ENCODE measurements around the gene DCLRE1C.
"Not testable (repeated sequence)": the region's sequence is repeated elsewhere in the genome, so short reads cannot be mapped to it uniquely, and the experiment has no call there.

The DCLRE1C gene

DNA sequence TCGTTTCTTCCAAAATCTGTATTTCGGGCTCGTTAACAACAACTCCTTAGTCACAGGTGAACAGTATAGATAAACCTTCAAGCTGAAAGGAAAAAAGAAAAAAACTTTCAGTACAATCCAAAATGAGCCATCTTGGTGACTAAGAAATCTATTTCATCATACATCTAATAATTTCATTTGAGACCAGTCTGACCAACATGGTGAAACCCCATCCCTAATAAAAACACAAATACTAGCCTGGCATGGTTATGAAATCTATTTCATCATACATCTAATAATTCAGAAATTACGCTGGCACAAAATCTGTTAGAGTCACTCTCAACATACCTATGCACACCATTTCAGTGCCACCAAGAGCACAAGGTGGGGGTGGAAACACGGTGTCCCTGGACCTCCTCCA lies 8.8 kb downstream of the DCLRE1C start:
- no peak for DNase-seq (ENCODE audit: low spot score)

DNA sequence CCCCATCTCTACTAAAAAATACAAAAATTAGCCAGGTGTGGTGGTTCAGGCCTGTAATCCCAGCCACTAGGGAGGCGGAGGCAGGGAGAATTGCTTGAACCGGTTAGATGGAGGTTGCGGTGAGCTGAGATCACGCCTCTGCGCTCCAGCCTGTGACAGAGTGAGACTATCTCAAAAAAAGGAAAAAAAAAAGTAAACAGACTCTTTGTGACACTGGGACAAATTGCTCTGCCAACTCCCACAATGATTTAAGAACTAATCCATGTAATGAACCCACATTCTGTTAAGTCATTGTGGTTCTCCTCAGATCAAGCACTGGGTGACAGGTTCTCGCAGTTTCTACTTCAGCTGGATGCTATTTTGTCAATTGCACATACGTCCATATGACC lies 11.0 kb downstream of the DCLRE1C start:
- DNase-seq (ENCODE audit: low spot score): not testable (repeated sequence)

DNA sequence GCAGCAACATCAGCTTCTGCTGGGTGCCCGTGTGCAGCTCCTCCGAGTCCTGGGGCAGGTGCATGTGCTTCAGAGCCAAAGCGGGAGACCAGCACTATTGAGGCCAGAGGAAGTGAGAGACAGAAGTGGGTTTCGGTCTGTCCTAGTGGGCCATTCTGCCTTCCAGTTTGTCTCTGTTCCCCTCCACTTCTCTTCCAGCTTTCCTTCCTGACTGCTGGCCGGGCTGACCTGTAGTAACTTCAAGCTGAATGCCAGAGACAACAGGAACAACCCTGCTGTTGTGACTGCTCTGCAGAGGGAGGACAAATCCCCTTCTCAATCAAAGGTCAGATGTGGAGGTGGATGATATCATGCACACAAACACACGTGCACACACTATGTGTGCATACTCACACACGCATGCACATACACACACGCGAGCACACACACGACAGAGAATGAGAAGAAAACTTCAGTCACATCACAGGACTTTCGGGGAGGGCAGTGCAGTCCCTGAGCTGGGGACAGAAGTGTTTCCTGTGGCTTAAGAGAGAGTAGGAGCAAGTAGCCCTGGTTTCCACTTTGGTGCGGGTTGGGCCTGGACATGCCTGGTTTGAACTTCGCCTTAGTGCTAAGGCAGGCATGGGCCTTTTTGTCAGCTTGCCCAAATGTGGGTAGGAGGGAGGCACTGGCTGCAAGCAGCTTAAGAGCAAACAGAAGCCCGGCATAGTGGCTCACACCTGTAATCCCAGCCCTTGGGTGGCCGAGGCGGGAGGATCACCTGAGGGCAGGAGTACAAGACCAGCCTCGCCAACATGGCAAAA lies 11.5 kb downstream of the DCLRE1C start:
- not testable (repeated sequence) for DNase-seq (ENCODE audit: low spot score)

DNA sequence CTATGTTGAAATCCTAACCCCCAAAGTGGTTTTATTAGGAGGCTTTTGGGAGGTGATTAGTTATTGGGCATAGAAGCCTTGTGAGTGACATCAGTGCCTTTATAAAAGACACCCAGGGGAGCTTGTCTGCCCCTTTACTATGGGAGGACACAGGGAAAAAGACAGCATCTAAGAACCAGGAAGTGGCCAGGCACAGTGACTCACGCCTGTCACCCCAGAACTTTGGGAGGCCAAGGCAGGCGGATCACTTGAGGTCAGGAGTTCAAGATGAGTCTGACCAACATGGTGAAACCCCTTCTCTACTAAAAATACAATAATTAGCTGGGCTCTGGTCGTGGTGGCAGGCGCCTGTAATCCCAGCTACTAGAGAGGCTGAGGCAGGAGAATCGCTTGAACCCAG lies 14.9 kb downstream of the DCLRE1C start:
- not testable (repeated sequence) for DNase-seq (ENCODE audit: low spot score)

DNA sequence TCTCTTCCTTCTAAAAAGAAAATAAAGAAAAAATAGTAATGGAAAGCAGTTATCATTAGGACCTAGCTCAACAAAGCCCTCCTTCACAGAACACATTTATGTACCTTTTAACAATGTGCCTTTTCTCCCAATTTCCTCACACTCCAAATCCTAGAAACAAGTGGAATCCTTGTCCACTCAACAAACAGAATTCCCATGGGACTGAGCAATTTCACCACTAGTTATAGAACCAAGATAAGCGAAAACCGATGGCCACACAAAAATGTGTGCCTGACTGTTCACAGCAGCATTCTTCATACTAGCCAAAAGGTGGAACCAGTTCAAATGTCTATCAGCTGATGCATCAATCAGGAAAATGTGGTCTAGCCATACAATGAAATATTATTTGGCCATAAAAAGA lies 17.3 kb downstream of the DCLRE1C start:
- DNase-seq (ENCODE audit: low spot score): no peak

DNA sequence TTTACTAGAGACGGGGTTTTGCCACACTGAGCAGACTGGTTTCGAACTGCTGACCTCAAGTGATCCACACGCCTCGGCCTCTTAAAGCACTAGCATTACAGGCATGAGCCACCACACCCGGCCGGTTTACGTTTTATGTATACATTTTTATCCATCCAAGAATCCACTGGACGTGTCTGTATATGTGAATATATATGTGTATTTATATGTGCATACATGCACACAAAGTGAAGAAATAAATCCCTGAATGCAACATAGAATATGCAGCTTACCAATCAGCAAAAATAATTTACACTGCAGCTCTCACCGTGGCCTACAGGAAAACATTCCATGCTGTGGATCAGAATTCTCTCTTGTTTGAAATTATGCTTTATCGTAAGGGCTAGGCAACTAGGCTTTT lies 23.3 kb downstream of the DCLRE1C start:
- no peak for DNase-seq (ENCODE audit: low spot score)

DNA sequence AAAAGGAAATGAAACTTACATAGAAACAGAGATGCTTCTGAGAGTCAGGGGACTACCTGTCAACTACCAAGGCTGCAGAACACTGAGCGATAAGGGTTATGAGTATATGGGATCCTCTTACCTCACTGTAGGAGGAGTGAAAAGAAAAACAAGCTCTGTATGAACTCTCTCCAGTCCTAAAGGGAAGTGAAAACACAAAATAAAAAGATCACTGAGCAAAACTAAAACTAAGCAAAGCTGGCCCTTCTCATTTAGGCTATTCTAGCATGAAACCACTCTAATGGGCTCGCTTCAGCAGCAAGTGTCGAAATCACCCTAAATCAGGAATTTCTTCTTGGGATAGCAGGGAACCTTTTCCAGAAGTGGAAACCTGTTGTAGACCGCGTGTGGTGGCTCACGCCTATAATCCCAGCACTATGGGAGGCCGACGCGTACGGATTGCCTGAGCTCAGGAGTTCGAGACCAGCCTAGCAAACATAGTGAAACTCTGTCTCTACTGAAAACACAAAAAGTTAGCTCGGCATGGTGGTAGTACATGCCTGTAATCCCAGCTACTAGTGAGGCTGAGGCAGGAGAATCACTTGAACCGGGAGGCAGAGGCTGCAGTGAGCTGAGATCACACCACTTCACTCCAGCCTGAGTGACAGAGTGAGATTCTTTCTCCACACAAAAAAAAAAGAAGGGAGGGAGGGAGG lies 27.0 kb downstream of the DCLRE1C start:
- DNase-seq (ENCODE audit: low spot score): no peak

DNA sequence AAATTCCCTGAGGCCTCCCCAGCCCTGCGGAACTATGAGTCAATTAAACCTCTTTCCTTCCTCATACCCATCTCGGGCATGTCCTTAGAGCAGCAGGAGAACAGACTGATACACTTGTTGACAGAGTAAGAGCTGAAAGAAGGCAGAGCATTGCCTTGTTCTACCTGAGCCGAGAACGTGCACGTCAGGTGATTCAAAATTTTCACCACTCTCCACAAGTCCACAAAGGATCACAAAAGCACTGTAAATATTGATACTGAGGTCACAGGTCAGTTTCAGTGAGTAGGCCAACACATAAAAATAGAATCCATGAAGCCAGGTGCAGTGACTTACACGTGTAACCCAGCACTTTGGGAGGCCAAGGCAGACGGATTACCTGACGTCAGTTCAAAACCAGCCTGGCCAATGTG lies 27.8 kb downstream of the DCLRE1C start:
- no peak for DNase-seq (ENCODE audit: low spot score)

DNA sequence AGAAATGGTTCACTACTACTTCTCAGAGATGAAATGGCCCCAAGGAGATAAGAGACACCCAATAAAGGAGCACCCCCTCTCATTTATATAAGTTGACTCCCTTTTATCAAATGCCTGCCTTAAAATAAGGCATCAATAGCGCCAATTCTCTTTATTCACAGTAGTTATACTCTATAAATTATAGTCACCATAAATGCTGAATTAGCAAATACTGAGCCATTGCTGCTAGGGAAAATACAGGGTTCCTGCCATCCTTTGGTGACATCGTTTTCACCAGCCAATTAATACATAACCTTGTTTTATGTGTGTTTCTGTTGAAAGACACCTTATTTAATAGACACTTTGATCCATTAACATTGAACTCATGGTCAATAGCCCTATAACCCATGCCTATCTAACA lies 28.6 kb downstream of the DCLRE1C start:
- no peak for DNase-seq (ENCODE audit: low spot score)

DNA sequence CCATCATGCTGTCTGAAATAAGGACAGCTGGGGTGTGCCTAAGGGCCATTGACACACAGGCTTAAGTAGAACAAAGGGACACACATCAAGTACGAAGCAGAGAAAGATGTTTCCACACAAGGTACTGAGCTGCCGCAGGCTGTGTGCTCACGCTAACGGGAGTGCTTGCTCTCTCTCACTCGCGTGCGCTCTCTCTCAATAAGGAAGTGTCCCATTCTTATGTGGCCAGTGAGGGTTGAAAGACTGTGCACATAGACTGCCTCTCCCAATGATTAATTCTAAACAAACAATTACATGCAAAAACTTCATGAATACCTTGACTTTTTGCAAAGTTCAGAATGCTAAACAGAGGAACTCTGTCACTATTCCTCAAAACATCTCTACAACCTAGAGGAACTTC lies 29.9 kb downstream of the DCLRE1C start:
- no peak for DNase-seq (ENCODE audit: low spot score)

DNA sequence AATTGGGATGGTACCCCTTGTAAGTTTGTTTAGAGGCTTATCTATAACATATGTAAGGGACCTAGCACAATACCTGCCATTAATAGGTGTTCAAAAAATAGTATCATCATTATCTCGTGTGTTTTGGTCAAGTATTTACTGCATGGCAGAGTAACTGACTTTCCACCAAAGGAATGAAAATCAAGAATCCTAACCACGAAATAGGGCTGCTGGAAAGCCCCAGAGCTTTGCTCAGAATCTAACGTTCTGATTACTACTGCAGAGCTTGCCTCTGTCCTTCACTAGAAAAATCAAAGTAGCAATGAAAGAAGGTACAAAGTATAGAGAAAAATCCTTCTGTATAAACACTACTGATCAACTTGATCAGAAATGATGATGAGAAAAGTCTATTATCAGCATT lies 34.9 kb downstream of the DCLRE1C start:
- DNase-seq (ENCODE audit: low spot score): no peak

DNA sequence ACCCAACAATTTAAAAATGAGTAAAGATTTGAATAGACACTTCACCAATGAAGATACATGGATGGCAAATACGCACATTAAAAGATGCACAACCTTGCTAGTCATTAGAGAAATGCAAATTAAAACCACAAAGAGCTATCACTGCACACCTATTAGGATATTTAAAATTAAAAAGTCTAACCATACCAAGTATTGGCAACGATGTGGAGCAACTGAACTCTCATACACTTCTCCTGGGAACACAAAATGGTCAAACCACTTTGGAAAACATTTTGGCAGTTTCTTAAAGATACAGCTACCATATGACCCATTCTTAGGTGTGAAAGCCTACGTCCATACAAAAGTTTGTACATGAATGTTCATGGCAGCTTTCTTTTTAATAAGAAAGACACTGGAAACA lies 36.1 kb downstream of the DCLRE1C start:
- no peak for DNase-seq (ENCODE audit: low spot score)

DNA sequence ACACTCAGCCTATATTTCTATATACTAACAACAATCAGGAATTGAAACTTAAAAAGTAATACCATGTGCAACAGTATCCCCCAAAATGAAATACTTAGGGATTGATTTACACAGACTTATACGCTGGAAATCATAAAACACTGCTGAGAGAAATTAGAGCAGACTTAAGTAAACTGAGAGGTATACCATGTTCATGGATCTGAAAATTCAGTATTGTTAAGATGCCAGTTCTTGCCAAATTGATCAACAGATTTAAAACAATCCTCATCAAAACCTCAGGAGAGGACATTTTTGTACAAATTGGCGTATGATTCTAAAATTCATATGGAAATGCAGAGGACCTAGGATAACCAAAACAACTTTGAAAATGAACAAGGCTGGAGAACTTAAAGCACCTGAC lies 37.3 kb downstream of the DCLRE1C start:
- no peak for DNase-seq (ENCODE audit: low spot score)

DNA sequence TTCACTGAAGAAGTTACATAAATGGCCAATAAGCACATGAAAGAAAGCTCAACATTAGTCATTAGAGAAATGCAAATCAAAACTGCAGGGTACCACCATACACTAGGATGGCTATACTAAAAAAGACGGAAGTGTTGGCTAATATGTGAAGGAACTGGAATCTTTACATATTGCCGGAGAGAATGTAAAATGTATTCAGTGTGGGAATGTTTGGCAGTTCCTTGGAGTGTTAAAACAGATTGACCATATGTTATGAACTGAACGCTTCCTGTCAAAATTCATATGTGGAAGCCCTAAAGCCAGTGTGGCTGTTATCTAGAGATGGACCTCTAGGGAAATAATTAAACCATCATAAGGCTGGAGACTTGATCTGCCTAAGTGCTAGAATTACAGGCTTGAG lies 42.1 kb downstream of the DCLRE1C start:
- no peak for DNase-seq (ENCODE audit: low spot score)

DNA sequence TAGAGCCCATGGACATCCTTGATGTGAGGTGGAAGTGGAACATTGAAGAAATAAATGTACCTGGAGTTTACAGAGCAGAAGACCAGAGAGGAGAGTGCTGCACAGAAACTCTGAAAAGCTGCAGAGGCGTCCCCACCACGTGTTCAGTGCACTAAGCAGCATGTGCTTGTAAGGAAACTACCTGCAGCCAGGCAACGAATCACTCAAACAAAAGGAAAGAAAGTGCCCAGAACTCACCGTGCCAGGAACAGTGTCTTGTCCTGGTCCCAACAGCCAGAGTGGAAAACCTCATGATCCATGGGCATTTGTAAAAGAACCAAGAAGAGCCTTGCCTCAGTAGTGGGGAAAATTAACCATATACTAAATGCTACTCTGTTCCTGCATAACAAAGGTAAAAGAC lies 42.9 kb downstream of the DCLRE1C start:
- no peak for DNase-seq (ENCODE audit: low spot score)

DNA sequence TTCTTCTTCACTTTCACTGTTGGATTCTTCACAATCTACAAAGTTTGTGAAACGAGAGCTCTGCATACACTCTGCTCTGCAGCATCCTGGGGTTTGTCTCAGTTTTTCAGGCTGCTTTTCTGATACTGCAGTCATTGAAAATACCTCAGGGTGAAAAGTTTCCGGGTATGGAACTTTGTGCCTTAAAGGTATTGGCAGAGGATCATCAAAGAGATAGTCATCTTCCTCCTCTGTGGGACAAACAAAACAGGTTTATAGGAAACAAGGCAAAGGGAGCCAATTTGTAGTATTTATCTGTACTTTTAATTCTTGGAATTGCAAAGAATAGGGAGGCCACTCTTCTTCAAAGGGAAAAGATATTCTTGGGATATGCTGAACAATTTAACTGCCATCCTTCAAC lies 44.8 kb downstream of the DCLRE1C start:
- no peak for DNase-seq (ENCODE audit: low spot score)

DNA sequence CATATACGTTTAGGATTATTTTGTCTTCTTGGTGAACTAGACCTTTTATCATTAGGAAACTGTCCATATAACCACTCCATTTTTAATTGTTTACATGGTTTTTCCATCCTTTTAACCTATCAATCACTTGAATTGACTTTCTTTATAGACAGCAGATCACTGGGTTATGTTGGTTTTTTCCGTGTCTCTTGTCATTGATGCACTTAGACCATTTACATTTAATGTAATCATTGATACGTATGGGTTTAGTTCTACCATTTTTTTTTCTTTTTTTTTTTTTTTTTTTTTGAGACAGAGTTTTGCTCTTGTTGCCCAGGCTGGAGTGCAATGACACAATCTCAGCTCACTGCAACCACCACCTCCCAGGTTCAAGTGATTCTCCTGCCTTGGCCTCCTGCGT lies 46.3 kb downstream of the DCLRE1C start:
- not testable (repeated sequence) for DNase-seq (ENCODE audit: low spot score)

DNA sequence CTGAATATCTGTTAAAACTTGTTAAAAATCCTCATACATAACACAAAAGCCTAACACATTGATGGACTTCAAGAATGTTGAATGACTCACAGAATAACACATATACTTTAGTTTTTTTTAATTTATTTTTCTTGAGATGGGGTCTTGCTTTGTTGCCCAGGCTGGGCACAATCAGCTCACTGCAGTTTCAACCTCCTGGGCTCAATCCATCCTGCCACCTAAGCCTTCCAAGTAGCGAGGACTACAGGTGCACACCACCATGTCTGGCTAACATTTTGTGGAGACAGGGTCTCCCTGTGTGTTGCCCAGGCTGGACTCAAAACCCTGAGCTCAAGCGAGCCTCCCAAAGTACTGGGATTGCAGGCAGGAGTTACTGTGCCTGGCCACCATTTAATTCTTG lies 47.1 kb downstream of the DCLRE1C start:
- DNase-seq (ENCODE audit: low spot score): no peak

DNA sequence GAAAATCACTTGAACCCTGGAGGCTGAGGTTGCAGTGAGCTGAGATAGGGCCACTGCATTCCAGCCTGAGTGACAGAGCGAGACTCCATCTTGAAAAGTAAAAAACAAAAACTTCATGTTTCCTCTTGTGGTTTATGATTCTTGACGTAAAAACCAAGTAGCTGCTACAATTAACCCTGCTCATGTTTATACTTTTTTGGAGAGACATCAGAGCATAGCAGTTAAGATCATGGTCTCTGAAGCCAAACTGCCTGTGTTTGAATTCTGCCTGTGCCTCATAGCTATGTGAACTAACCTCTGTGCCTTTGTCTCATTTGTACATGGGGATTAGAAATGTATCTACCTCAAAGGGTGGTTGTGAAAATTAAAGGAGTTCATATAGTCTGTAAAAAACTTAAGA lies 48.0 kb downstream of the DCLRE1C start:
- DNase-seq (ENCODE audit: low spot score): no peak

DNA sequence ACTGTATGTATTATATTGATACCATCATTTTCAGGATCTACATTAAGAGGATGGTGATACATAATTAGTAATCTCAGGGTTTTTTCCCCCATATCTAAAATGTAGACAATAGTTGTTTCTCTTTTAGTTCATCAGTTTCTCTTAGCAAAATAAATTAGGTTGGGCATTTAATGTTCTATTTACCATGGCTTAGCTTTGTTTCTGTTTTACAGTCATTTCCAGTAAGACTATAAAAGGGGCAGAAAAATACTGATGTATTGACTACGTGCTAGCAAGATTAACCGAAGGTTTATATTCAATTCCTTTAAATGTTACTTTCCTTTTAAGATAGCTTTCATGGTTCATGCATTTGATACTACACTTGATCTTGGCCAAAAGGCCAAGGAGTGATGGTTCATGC lies 49.0 kb downstream of the DCLRE1C start:
- DNase-seq (ENCODE audit: low spot score): no peak

DNA sequence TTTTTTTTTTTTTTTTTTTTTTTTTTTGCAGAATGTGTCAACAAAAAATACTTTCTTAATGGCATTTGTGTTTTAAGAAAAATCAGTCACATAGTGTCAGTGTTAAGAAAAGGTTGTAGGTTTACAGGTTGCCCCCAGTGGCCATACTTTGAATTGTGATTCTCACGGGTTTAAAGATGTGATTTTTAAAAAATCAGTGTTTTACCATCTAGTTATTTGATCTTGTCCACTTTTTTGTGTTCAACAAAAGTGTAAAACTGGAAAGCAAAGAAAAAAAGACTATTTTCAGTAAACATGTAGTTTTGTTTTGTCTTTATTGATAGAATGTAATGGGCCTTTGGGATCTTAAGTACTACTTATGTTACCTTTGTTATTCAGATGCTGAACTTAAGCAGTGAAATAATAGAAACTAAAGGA lies 49.6 kb downstream of the DCLRE1C start:
- DNase-seq (ENCODE audit: low spot score): peak; percentile 42

DNA sequence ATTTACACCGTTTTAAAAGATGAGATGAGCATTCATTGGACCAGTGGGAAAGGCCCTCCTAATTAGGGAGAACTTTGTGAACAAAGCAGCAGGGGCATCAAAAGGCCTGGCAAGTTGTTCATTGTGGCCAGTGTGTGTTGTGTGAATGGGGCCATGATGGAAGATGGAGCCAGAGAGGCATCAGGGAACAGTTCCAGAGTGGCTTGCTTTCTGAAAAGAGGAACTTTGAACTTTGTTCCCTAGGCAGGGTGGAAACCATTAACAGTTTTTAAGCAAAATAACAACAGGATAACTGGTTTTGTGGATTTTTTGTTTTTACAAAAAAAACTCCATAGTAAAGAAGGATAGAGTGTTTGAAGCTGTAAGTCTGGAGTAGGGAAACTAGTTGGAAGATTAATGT lies 62.7 kb downstream of the DCLRE1C start:
- no peak for DNase-seq (ENCODE audit: low spot score)

DNA sequence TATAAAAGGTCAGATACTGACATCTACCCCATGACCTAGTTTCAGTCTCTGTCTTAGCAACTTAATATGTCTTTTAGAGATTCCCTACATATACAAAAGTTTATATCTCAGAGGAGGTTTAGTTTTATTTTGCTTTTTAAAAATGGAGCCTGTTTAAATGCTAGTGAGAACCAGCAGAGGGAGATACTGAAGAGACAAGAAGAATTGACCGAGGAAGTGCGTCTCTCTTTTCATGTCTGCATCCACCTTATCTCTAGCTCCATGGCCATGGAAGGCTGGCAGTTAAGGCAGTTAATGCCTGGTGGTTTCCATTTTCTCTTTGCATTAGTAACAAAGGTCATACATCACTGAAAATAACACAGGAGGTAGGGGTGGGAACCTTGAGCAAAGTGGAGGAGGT lies 64.6 kb downstream of the DCLRE1C start:
- DNase-seq (ENCODE audit: low spot score): peak; percentile 21

DNA sequence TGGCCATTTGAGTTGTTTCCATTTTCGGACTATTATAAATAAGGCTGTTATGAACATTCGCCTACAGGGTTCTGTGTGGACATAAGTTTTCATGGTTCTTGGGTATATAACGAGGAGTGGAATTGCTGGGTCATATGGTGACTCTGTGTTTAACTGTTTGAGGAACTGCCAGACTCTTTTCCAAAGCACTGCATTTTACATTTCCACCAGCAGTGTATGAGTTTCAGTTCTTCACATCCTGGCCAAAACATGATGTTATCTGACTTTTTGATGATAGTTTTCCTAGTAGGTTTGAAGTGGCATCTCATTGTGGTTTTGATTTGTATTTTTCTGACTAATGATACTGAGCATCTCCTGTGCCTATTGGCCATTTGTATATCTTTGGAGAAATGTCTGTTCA lies 69.8 kb downstream of the DCLRE1C start:
- DNase-seq (ENCODE audit: low spot score): no peak

All from hematopoietic multipotent progenitor cell treated with erythropoietin and hydrocortisone succinate and interleukin-3 and kit ligand, for 15 days (in vitro differentiated cells).